ENCODE measurements around the gene APP. TPM values are rescaled to one million over a fixed set of nuclear protein-coding genes. Genes with fewer than 3 reads are reported as not detected.
"Not testable (repeated sequence)": the region's sequence is repeated elsewhere in the genome, so short reads cannot be mapped to it uniquely, and the experiment has no call there.

APP gene
- total RNA-seq, 1 donor from 2014 or later: 1,315 TPM

DNA sequence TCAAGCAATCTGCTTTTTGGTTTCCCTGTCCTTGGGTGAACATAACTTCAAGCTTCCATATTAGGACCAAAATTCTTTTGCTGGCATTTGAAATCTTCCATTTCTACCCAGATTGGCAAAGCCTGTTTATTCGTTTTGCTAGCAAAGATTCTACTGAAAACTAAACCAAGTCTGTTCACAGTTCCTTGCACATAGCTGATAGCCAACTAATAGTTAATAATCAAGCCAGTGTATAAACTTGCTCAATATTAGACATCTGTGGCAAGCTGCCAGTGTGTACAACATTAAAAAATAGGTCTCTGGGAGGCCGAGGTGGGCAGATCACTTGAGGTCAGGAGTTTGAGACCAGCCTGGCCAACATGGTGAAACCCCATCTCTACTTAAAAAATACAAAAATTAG, 6.3 kb downstream of the APP start:
- no peak for DNase-seq (ENCODE audit: low read depth, low spot score)

DNA sequence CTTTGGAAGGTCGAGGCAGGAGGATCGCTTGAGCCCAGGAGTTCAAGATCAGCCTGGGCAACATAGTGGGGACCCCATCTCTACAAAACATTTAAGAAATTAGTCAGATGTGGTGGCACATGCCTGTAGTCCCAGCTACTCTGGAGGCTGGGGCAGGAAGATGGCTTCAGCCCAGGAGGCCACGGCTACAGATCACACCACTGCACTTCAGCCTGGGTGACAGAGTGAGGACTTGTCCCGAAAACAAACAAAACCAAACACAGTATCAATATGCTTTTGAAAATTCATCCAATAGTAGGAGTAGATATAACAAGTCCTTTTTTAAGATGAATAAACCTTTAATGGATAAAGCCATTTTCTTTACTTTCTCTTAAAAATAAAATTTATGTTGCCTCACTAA, 8.5 kb downstream of the APP start:
- no peak for DNase-seq (ENCODE audit: low read depth, low spot score)

DNA sequence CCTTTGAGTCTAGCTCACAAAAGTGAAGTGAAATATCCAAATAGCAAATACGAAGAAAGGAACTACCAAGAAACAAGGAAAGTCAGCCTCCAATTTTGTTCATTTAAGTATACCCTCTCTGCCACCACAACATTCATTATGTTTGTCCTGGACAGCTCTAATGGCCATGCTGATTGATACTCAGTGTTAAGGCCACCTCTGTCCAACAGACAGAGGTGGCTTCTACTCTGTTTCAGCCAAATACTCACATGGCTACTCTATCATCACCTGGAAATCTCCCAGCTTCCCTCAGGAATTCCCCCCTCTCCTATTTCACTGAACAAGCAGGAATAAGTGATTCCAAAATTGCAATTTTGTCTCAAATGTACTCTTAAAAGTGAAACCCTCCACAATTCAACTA, 10.7 kb downstream of the APP start:
- no peak for DNase-seq (ENCODE audit: low read depth, low spot score)

DNA sequence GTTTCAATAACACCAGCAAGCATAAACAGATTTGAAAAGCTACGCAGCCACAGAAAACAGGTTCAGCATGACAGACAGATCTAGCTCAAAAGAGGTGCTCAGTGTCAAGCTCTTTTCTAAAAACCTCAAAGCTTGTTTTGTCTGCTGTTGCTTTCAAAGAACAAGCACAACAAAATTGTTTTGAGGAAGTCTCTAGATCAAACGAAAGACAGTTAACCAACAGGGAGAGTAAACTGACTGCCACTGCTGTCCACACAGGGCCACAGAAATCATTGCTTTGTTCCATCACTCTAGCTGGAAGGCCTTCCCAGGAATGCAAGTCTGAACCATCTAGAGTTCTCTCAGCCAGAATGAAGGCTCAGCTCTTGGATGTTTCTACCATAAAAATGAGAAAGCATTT, 12.8 kb downstream of the APP start:
- no peak for DNase-seq (ENCODE audit: low read depth, low spot score)

DNA sequence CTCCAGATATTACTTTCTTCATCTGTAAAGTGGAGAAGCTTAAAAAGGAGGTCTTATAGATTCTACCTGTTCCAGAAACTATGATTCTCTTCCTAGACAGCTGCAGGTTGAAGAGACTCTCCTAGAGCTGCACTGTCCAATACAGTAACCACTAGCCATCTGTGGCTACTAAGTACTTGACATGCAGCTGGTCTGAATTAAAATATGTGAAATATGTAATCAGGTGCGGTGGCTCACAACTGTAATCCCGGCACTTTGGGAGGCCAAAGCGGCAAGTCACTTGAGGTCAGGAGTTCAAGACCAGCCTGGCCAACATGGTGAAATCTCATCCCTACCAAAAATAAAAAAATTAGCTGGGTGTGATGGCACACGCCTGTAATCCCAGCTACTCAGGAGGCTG, 15.8 kb downstream of the APP start:
- DNase-seq (ENCODE audit: low read depth, low spot score): no peak

DNA sequence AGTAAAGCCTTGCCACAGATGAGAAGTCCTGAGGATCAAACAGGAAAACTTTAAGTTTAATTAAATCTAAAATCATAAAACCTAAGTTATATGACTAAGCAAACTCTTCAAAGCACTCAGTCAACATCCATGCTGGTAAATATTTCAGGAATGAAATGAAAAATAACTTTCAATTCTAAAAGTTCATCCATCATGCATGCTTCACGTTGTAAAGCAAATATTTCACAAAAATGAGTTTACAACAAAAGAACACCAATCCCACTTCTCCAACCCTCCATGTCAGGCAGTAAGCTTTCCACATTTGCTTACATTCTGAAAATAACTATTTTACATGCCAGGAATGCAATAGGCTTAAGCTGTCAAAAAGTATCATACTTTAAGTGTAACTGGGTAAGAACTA, 16.8 kb downstream of the APP start:
- no peak for DNase-seq (ENCODE audit: low read depth, low spot score)

DNA sequence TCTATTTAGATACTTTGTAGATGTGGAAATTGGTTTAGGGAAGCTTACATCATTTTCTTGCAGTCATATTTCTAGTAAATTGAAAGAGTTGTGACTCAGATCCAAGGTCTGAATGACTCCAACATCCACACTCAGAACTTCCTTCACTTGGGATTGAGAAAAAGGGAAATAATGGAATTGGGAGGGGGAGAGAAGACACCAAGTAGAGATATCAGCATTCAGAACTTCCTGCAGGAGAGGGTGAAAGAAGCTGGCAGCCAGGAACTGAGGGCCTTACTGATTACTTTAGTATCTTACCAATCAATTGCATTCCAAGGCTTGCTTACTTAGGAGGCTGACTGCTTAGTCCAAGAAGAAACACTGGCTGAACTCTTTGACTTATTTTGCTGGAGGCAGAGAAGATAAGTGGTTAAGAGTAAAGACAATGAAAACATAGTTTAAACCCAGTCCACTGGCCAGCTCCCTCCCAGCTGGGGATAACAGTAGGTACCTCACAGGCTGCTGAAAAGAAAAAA, 21.7 kb downstream of the APP start:
- DNase-seq (ENCODE audit: low read depth, low spot score): no peak

DNA sequence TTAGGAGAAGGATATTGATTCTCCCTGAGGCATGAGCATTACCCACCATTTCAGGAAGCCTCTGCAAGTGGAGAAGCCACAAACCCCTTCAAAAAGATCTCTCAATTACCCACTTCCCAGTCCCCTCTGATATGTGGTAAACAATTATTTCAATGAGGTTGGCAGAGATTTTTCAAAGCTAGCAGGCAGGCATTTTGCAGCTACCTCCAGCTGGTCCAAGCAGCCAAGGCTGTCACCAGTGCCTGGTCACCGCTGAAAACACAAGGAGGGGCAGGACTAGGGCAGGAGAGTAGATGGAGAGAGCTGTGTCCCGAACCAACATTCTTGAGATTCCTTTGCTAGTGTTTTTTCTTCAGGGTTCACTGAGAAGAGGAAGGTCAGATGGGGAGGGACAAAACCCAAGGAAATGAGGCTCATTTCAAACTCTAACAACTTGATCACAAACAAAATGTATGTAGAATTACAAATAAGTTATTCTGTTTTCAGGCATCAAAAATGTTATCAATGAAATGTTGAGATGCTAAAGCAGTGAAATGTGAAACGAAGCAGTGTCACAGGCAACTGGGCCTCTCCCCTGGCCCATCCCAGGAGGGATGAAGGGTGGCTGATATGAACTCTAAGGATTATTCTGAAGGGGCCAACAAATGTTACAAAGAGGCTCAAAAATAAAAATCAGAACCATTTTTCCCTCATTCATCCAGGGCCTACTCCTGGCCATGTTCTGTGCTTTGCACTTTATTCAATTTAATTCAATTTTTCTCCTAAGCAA, 22.3 kb downstream of the APP start:
- no peak for DNase-seq (ENCODE audit: low read depth, low spot score)

DNA sequence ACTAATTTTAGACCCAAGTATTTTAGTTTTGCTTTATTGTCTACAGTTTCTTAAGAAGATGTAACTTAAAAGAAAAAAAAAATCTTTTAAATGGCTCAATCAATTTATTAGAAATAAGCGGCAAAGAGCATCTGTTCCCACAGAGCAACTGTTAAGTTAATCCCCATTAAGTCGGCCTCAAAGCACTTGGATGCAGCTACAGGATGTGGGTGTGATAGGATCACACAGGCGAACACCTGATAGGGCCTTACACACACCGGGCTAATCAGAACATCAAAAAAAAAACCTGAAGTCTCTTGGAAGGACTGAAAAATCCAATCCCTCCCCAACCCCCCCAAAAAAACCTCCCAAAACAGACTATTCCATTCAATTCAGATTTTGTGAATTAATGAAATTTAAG, 23.0 kb downstream of the APP start:
- no peak for DNase-seq (ENCODE audit: low read depth, low spot score)

DNA sequence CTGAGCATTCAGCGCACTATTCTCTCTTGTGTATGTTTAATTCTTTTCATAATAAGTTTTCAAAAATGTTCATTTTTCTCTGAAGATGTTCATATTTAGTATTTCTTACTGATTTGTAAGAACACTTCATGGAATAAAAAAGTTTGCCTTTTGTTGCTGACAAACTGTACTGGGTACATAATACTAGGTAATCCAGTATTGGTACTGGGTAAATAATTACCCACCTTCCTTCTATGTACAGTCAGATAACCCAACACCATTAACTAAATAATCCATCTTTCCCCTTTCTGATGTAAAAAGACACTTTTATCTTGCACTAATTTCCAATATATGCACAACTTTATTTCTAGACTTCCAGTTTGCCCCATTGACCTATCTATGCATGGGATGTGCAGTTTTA, 23.9 kb downstream of the APP start:
- no peak for DNase-seq (ENCODE audit: low read depth, low spot score)

DNA sequence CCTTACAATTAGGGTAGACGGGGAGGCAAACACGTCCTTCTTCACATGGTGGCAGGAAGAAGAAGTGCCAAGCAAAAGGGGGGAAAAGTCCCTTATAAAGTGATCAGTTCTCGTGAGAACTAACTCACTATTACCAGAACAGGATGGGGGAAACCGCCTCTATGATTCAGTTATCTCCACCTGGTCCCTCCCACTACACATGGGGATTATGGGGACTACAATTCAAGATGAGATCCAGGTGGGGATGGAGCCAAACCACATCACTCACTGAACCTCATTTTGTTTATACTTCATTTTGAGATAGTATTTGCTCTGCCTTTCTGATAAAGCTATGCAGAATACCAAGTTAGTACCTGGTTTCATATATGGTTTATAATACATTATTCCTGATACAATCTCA, 26.5 kb downstream of the APP start:
- DNase-seq (ENCODE audit: low read depth, low spot score): no peak

DNA sequence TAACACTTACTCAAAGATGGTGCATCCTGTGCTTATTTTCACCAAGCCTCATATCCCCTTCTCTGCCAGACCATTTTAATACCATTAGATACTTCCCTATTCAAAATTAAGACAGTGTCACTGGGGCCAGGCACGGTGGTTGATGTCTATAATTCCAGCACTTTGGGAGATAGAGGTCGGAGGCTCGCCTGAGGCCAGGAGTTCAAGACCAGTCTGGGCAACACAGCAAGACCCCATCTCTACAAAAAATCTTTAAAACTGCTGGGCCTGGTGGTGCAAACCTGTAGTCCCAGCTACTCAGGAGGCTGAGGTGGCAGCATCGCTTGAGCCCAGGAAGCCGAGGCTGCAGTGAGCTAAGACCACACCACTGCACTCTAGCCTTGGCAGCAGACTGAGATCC, 28.2 kb downstream of the APP start:
- no peak for DNase-seq (ENCODE audit: low read depth, low spot score)

DNA sequence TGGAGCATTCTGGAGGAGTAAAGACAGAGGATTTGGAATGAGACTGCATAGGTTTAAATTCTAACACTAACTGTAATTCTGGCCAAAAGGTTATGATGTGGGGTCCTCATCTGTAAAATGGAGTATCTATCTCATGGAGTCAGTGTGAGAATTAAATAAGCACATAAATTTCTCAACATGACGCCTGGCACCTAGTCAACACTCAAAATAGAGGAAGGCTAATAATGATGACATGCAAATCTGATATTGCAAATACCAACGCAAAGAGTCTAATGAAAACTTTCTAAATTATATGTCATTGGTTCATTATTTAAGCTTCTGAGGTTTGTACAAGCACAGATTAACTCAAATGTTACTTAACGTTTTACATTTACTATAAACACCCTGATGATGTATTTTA, 29.6 kb downstream of the APP start:
- DNase-seq (ENCODE audit: low read depth, low spot score): no peak

DNA sequence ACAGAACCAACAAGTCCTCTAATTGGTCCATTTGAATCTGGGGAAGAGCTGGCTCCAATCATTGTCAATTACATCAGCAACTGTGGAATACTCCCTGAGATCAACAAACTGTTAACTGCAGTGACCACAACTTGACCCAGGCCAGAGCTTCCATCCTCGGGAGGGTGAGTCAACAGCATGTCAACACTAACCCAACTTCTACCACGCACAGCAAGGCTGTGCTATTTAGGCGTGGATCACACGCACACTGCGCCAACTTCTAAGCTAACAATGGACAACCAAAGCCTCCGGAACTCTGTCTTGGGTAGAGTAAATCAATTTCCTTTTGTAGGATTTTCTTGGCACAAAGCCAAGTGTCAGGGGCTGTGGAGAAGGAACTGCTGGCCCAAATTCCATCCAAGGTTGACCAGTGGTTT, 30.4 kb downstream of the APP start:
- DNase-seq (ENCODE audit: low read depth, low spot score): peak; percentile 97

DNA sequence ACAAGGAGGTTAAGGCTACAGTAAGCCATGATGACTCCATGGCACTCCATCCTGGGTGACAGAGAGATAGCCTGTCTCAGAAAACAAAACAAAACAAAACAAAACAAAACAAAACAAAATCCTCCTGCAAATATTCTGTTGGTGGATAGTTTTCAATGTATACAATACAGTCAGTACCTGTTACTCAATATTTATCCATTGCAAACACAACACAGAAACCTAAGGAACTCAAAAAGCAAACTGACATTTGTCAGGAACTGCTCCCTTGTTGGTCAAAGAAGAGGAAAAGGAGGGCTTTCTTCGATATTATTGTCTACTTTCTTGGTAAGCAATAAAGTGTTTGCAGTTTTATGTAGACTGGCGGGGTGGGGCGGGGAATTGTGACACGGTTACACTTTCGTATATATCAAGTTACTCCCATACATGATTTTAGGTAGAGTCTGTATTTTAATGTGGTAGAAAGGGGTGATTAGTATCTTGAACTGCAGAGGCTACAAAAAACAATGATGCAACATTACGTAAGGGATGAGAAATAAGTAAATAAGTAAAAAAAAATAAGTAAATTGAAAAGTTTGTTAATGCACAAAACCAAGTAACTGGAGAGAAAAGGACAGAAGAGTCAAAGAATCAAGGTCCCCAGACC, 31.8 kb downstream of the APP start:
- DNase-seq (ENCODE audit: low read depth, low spot score): no peak

DNA sequence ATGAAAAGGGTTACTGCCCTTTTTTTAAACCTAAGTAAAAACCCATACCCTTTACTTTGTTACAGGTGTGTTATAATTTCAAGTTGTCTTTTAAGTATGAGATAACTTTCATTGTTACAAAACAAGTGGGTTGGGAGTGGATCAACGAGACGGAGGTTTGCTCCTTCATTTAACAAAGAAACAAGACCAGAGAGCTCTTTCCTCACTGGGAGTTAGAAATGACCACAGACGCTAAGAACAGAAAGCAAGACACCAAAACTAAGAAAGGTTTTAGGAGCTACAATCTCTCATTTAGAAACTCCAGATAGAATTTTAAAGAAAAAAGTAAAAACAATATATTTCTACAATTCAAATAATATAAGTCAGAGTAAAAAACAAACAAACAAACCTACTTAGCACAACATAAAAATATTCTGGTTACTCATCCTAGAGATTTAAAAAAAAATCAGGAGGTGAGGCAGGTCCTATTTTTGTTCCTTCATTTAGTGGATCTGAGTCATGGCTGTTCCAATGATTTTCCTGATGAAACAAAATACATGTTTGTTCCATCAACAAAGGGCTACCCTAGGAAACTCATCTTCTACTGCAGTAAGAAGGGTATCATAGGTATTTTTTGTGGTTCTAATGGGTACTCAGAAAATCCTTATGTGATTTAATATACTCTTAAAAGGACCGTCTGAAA, 33.0 kb downstream of the APP start:
- no peak for DNase-seq (ENCODE audit: low read depth, low spot score)

DNA sequence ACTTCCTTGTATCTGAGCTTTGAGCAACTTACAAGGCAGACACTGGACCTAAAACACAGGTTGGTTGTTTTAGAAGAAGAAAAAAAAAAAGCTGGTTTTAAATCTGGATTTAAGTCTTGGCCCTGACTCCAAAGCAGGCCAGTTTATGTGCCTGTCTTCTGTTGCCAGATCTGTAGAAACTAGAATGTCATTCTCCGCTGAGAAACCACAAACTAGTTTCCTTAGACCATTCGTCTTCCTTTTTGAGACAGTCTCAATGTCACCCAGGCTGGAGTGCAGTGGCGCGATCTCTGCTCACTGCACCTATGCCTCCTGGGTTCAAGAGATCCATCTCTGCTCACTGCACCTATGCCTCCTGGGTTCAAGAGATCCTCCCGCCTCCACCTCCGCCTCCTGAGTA, 33.9 kb downstream of the APP start:
- DNase-seq (ENCODE audit: low read depth, low spot score): no peak

DNA sequence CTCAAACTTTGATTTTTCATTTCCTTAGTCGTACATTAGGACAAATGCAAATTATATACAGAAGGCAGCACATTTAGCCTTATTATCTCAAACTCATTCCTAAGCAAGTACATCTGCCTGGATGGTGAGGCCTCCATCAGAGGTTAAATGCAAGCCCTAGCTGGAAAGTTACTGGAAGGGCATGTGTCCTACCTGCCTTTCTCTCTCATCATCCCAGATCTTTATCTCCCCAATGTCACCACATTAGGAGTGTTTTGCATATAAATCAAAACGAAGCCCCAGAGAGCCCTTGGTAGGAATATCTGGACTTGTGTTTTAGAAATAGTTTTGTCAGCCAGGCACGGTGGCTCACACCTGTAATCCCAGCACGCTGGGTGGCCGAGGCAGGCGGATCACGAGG, 35.0 kb downstream of the APP start:
- no peak for DNase-seq (ENCODE audit: low read depth, low spot score)

DNA sequence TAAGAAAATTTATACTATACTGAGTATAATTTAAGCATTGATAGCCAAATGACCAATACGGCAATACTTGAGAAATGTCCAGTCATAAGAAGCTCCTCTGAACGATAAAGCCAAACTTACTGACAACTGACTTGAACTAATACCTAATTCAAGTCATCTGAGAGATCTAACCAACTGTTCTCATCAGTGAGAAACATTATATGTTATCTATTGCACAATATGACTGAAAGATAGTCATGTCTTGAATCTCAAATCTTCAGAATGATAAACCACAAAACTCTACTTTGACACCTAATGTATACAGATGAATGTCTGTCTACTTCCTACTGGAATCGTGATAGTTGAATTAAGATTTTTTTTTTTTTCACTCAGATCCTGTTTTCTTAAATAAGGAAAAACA, 39.0 kb downstream of the APP start:
- no peak for DNase-seq (ENCODE audit: low read depth, low spot score)

DNA sequence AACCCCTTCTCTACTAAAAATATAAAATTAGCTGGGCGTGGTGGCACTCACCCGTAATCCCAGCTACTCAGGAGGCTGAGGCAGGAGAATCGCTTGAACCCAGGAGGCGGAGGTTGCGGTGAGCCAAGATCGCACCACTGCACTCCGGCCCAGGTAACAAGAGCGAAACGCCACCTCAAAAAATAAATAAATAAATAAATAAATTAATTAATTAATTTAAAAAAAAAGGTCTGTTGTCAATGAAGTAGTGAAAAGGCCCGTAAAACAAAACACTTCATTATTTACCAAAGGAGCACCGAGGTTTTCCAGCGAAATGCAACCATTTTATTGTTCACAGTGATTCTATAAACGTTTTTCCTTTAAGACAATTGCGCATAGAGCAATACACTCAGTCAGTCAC, 39.5 kb downstream of the APP start:
- not testable (repeated sequence) for DNase-seq (ENCODE audit: low read depth, low spot score)

DNA sequence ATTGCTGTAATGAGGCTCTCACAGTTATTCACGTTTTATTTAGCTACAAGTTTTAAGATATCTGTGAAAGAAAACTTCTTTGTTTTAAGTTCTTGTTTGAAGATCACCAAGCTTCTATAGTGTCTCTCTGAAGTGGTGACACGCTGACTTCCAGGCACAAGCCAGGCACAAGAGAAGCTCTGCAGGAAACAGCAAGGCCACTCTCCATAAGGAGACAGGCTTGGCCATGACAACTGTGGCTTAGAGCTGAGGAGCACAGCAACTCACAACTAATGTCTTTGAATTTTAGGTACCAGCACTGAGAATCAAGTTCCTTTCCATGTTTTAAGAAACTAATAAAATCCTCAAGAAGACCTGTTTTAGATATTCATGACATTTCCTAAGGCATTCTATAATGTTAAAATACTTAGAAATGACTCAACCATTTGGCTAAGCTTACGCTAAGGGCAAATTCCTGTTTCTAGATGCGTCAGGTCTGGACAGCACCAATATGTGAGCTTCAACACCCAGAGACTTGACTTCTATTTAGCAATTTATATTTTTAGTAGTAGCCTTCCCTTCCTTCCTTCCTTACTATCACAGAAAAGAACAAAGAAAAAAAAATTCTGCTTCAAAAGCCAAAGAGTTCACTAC, 40.2 kb downstream of the APP start:
- peak; percentile 17 for DNase-seq (ENCODE audit: low read depth, low spot score)

DNA sequence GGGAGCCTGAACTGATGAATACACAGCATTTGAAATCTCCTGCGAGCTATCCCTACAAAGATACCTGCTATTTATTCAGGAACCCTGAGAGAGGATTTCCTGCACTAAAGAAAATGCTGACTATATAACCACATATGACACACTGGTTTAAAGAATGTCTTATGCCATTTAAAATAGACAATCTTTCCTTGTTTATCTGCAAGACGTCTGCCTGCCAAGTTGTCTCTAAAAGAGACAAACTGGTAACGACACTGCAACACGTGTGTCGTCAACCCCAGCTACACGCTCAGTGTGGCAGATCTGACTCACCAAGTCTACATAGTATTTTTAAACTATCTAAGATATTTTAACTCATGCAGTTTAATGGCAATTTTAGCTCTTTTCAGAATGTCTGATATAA, 42.7 kb downstream of the APP start:
- DNase-seq (ENCODE audit: low read depth, low spot score): peak; percentile 17

All from pulmonary artery endothelial cell (primary cell).